Tibial nerve (tissue), 4 donors: ENCODE data around the gene DDIT3.

Experiments used
- EP300 ChIP-seq, 2 donors: sonication (generic); formaldehyde crosslinking; IDR thresholded peaks; one replicate each; pipeline ENCODE4 v1.6.1; 2017; ENCODE audit warnings: antibody characterized with exemption in 2 of 2, mild to moderate bottlenecking in 1 of 2
- POLR2A ChIP-seq, 2 donors: fragments of 450-650 bp; IDR thresholded peaks; one replicate each; pipeline ENCODE4 v1.6.1; 2017; ENCODE audit warnings: antibody characterized with exemption in 2 of 2, mild to moderate bottlenecking in 2 of 2, moderate library complexity in 2 of 2
- TF ChIP-seq, protein P1 (sequence below), 5 experiments: fragments of 200-600 bp in 3 of 5; fragments of 450-650 bp in 2 of 5; sonication (generic) in 3 of 5; IDR thresholded peaks; one replicate each; pipeline ENCODE4 v1.5.1; 2016 to 2019; ENCODE audit warnings: antibody characterized with exemption in 5 of 5, mild to moderate bottlenecking in 3 of 5, moderate library complexity in 2 of 5

DNA sequence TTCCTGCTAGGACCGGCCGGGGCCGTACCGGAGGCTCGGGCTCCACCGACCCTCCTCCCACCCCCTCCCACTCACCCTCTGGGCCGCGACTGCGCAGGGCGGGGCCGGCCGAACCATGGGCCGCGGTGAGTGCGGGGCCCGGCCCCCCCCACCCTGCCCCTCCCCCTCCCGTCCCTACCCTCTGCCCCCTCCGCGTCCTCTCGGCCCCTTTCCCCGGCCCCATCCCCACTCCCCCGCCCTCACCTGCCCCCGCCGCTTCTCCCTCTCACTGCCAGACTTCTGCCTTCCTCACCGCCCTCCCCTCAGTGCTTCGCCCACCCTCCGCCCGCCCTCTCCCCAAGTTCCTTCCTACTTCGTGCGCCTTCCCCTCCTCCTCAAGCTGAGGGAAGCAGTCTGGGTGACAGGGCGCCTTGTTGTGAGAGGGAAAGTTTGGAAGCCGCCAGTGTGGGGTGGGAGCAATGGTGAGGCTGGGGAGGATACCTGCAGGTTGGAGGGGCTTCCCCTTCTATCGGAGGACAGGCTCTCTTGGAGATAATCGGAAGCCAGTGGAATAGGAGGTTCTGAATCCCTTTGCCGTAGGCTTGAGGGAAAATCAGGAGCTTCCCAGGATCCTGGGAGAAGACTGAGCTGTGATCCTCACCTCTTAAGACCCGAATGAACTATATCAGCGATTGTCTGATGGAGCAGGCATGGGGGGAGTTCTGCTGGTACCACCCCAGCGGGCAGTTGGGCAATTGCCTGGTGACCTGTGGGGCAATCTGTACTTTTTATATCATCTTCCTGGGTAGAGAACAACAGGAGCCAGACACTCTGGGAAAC, 2.8 kb upstream of the DDIT3 start:
- TF ChIP-seq, protein P1, sequence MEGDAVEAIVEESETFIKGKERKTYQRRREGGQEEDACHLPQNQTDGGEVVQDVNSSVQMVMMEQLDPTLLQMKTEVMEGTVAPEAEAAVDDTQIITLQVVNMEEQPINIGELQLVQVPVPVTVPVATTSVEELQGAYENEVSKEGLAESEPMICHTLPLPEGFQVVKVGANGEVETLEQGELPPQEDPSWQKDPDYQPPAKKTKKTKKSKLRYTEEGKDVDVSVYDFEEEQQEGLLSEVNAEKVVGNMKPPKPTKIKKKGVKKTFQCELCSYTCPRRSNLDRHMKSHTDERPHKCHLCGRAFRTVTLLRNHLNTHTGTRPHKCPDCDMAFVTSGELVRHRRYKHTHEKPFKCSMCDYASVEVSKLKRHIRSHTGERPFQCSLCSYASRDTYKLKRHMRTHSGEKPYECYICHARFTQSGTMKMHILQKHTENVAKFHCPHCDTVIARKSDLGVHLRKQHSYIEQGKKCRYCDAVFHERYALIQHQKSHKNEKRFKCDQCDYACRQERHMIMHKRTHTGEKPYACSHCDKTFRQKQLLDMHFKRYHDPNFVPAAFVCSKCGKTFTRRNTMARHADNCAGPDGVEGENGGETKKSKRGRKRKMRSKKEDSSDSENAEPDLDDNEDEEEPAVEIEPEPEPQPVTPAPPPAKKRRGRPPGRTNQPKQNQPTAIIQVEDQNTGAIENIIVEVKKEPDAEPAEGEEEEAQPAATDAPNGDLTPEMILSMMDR (IDR thresholded peaks at IDR 0.05) = no peak
- peak in 1 of 2 donors; percentile 23 for TF ChIP-seq EP300 (IDR thresholded peaks at IDR 0.05)
- TF ChIP-seq POLR2A (IDR thresholded peaks at IDR 0.05) = peak in 1 of 2 donors; percentile 28
